Ecto neural progenitor cell (in vitro differentiated cells): ENCODE data around the gene EPHB4.
"Not testable (repeated sequence)": the region's sequence is repeated elsewhere in the genome, so short reads cannot be mapped to it uniquely, and the experiment has no call there.

ENCODE experiments used
- DNase-seq: peaks from one replicate; pipeline ENCODE4 v3.0.0-alpha.2; 2018; ENCODE audit warnings: low spot score

Gene EPHB4

GRCh38 chr7:100827330-100828226 lies at the start of gene EPHB4:
TSS of gene EPHB4 (minus strand) at chr7:100827523. CDS start at chr7:100827030, 493 bp downstream.
- peak; percentile 94 for DNase-seq

DNA sequence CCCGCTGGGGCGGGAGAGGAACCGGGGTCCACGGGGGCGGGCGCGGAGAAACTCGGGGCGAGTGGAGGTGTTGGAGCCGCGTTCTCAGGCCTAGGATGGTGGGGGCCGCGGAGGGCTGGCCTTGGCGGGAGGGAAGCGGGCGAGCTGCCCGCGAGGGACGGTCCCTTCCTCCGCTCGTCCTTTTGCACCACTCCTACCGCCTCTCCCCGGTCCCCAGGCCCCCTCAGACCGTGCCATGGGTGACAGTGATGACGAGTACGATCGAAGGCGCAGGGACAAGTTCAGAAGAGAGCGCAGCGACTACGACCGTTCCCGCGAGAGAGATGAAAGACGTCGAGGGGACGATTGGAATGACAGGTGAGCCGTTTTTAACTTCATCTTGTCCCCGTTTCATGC lies 48.0 kb upstream of the EPHB4 start:
- DNase-seq = no peak

DNA sequence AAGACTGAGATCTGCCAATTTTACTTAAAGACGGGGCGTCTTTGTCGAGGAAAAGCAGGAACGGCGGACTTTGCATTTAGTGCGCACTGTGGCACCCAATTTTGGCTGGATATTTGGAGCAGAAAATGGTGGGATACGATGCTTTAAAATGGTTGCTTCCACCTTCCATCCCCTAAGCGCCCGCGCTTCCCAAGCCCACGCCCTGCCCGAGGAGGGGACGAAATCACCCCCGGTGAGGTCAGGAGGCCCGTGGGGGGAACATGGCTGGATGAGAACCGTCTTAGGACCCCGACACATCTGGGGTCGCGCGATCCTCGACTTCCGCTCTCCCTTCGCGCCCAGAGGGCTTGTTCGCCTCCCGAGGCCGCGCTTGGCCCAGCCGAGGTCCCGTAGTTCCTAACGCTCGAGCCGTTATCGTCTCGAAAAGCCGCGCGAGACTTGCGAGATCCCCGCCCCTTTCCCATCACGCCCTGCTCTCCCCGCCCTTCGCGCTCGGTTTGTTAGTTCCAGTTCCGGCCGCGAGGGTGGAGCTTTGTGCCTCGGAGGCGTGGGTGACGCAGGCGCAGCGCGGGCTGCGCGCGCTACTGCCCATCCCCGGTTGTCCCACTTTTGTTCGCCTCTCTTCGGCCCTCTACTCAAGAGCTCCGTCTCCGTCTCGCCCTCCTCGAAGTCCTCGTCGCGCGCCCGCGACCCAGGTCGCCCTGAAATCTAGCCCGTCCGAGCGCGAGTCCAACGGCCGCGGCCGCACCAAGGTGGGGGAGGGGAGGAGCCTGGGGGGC lies 47.4 kb upstream of the EPHB4 start, which contains the start of gene SRRT:
TSS of gene SRRT (plus strand) at position 527 of the 779 bp plus-strand sequence. CDS start 488 bp downstream, outside the sequence.
- peak; percentile 98 for DNase-seq

GRCh38 chr7:100874300-100874576 lies 46.9 kb upstream of the EPHB4 start:
- DNase-seq = no peak

DNA sequence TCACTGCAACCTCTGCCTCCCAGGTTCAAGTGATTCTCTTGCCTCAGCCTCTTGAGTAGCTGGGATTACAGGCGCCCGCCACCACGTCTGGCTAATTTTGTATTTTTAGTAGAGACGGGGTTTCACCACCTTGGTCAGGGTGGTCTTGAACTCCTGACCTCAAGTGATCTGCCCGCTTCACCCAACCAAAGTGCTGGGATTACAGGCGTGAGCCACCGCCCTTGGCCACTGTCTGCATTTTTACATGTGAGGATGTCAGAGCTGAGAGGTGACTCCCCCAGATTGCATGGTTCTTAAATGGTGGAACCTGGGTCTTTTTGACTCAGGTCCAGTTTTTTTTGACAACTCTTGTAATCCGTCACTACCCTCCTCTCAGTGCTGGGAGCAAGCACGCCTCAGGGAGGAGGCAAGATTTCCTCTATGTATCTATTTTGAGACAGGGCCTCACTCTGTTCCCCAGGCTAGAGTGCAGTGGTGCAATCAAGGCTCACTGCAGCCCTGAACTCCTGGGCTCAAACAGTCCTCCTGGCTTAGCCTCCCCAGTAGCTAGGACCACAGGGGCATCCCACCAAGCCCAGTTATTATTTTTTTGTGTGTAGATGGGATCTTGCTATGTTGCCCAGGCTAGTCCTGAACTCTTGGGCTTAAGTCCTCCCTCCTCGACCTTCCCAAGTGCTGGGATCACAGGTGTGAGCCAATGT lies 46.4 kb upstream of the EPHB4 start:
- DNase-seq = no peak

DNA sequence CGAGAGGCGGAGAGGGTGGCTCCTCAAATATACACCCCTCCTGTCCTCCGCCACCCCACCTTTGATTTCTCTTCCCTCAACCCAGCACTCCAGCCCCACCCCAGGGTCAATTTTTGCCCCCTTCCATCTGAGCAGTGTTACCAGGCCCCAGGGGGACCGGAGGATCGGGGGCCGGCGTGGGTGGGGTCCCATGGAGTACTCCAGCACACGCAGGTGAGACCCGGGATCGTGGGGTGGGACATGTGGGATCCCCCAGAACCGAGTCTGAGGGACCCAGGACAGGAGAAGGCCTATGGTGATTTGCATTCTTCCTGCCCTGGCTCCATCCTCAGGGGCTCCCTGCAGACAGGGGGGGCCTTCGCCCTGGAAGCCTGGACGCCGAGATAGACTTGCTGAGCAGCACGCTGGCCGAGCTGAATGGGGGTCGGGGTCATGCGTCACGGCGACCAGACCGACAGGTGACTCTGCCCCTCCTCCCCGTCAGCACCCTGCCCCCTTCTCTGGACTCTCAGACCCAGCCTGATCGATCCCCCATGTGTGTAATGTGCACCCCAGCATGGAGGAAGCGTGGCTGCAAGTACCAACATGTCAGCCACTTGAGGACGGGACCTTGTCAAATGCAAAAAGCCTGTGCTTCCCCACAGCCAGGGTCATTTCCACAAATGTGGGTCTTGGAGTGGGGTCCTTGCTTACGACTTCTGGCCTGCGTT lies 40.6 kb upstream of the EPHB4 start:
- DNase-seq = peak; percentile 58

GRCh38 chr7:100867040-100867775 lies 39.9 kb upstream of the EPHB4 start, which contains the start of gene TRIP6:
TSS of gene TRIP6 (plus strand) at chr7:100867387. CDS start at chr7:100867498, 111 bp downstream.
- peak; percentile 83 for DNase-seq

DNA sequence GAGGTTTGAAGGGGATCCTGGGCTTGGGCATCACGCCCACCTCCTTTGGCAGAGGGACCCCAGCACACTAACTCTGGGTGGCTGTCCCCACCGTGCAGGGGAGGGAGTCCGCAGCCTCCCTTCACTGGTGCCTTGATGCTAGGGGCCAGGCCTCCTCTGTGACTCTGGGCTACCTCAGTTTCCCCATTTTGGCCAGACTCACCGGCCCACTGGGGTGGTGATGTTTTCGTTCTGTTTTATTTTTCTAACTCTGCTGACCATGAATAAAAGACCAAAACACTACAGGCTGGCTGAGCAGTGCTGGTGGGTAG lies 39.4 kb upstream of the EPHB4 start:
- no peak for DNase-seq

GRCh38 chr7:100865938-100866728 lies 38.8 kb upstream of the EPHB4 start:
- no peak for DNase-seq

GRCh38 chr7:100865372-100865911 lies 38.1 kb upstream of the EPHB4 start:
- no peak for DNase-seq

- DNase-seq = no peak
Observed at GRCh38 chr7:100864263-100864845, 37.0 kb upstream of the EPHB4 start.

- DNase-seq = no peak
Observed at GRCh38 chr7:100863406-100863950, 36.2 kb upstream of the EPHB4 start.

- no peak for DNase-seq
Observed at GRCh38 chr7:100861616-100861985, 34.3 kb upstream of the EPHB4 start.

- DNase-seq = no peak
Observed at GRCh38 chr7:100860702-100861615, 33.6 kb upstream of the EPHB4 start.

DNA sequence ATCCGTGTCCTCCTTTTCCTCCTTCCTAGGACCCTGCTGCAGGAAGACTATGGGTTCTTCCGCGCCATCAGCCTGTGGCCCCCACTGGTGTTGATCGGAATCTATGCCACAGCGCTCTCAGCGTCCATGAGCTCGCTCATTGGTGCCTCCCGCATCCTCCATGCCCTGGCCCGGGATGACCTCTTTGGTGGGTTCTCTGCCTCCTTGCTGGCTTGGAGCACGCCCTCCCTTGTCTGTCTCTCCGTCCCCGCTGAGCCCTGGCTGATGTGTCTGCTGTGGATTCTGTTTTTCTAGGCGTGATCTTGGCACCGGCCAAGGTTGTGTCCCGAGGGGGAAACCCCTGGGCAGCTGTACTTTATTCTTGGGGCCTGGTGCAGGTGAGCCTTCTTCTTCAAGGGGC lies 32.5 kb upstream of the EPHB4 start:
- DNase-seq = no peak

GRCh38 chr7:100856871-100857282 lies 29.6 kb upstream of the EPHB4 start:
- DNase-seq = no peak

DNA sequence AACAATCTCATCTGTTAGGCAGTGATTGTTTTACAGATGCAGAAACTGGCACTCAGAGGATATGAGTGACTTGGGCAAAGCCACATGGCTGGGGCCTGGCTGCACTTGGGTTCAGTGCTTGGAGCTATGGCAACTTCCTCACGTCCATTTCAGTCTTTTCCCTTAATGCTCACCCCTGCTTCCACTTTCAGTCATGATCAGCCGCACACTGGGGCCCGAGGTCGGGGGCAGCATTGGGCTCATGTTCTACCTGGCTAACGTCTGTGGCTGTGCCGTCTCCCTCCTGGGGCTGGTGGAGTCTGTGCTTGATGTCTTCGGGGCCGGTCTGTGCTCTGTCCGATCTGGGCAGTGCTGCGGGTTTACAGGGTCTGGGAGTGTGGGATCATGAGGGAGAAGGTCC lies 28.2 kb upstream of the EPHB4 start:
- no peak for DNase-seq

GRCh38 chr7:100854899-100855298 lies 27.6 kb upstream of the EPHB4 start:
- not testable (repeated sequence) for DNase-seq
